Glutamatergic neuron (in vitro differentiated cells): ENCODE results near the gene TP53TG5. TPM values are rescaled to one million over a fixed set of nuclear protein-coding genes. Genes with fewer than 3 reads are reported as not detected.

Experiments used
- DNase-seq: peaks from one replicate; pipeline ENCODE4 v3.0.0; 2022
- H3K27ac Mint-ChIP-seq: one replicate; pipeline ENCODE4 v1.8.0; 2020; ENCODE audit warnings: mild to moderate bottlenecking, mixed read lengths, inconsistent platforms; ENCODE audit not compliant: unreplicated experiment
- H3K27me3 Mint-ChIP-seq: one replicate; pipeline ENCODE4 v1.8.0; 2020; ENCODE audit warnings: mild to moderate bottlenecking, moderate library complexity, mixed read lengths, inconsistent platforms; ENCODE audit not compliant: unreplicated experiment
- H3K36me3 Mint-ChIP-seq: one replicate; pipeline ENCODE4 v1.8.0; 2020; ENCODE audit warnings: mild to moderate bottlenecking, mixed read lengths, inconsistent platforms; ENCODE audit not compliant: unreplicated experiment
- H3K4me1 Mint-ChIP-seq: one replicate; pipeline ENCODE4 v1.8.0; 2020; ENCODE audit warnings: mild to moderate bottlenecking, low read depth, mixed read lengths, inconsistent platforms; ENCODE audit not compliant: unreplicated experiment
- H3K4me3 Mint-ChIP-seq: one replicate; pipeline ENCODE4 v1.8.0; 2020; ENCODE audit warnings: mild to moderate bottlenecking, mixed read lengths, inconsistent platforms; ENCODE audit not compliant: unreplicated experiment
- H3K9me3 Mint-ChIP-seq: one replicate; pipeline ENCODE4 v1.8.0; 2020; ENCODE audit warnings: mild to moderate bottlenecking, moderate library complexity, mixed read lengths, inconsistent platforms; ENCODE audit not compliant: unreplicated experiment
- total RNA-seq: library from RNA; stranded (reverse); fragmentation: NEBNext Ultra II Directional; extraction: Animal tissue kit (Norgen Biotek cat#: 25700); gene quantifications from one replicate; pipeline ENCODE4 v1.2.1, GENCODE V29; 2021; ENCODE audit not compliant: unreplicated experiment
- TF ChIP-seq, protein P1 (sequence below): fragments of 200-600 bp; sonication (generic); IDR thresholded peaks from one replicate; pipeline ENCODE4 v1.5.0; 2021; ENCODE audit not compliant: partially characterized antibody, unreplicated experiment

The TP53TG5 gene
- total RNA-seq, 1 donor from 2014 or later = not detected

DNA sequence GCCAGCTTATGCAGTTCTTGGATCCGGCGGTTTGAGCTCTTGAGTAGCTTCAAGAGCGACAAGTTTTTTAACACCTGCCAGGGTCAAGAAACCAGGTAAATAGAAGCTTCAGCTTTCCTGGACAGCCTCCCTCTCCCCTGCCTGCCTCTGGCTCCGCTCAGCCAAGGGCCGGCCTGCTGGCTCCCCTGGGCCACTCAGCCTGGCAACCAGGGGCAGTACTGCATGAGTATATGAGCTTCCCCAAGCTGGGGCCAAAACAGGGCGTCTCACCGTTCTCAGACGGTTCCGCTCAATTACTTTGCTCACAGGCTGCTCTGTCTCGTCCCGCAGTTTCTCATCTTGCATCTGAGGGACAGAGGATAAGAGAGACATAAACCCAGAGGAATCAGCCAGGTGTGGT is 856 bp downstream of the TP53TG5 start:
- TF ChIP-seq, protein P1, sequence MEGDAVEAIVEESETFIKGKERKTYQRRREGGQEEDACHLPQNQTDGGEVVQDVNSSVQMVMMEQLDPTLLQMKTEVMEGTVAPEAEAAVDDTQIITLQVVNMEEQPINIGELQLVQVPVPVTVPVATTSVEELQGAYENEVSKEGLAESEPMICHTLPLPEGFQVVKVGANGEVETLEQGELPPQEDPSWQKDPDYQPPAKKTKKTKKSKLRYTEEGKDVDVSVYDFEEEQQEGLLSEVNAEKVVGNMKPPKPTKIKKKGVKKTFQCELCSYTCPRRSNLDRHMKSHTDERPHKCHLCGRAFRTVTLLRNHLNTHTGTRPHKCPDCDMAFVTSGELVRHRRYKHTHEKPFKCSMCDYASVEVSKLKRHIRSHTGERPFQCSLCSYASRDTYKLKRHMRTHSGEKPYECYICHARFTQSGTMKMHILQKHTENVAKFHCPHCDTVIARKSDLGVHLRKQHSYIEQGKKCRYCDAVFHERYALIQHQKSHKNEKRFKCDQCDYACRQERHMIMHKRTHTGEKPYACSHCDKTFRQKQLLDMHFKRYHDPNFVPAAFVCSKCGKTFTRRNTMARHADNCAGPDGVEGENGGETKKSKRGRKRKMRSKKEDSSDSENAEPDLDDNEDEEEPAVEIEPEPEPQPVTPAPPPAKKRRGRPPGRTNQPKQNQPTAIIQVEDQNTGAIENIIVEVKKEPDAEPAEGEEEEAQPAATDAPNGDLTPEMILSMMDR = no peak
- Mint-ChIP-seq H3K27me3 (peaks cover 2% of the 10 kb centered on the region), H3K27ac (no peak overlapping the region), H3K9me3 (peaks cover 1% of the 10 kb centered on the region), H3K4me1 (no peaks in the 10 kb centered on the region), H3K36me3 (no peaks in the 10 kb centered on the region), H3K4me3 (no peak overlapping the region)
- no peak for DNase-seq

DNA sequence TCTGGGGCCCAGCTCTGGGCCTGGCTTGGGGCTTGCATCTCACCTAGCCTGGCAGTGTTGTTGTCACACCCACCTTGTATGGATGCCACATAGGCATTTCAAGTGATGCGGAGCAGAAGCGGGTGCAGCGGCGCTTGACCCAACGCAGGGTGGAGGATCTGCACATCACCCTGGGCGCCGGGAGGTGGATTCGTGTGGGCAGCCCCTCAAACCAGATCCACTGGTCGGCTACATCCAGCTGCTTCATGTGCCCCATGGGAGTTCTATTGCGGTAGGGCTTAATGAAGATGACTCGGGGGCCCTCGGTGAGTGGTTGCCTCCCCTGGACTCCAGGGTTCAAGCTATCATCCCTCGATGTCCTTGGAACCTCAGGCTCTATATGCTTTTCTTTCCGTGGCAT is 3.2 kb downstream of the TP53TG5 start:
- TF ChIP-seq, protein P1 = no peak
- Mint-ChIP-seq H3K4me1 (no peaks in the 10 kb centered on the region), H3K36me3 (no peaks in the 10 kb centered on the region)

DNA sequence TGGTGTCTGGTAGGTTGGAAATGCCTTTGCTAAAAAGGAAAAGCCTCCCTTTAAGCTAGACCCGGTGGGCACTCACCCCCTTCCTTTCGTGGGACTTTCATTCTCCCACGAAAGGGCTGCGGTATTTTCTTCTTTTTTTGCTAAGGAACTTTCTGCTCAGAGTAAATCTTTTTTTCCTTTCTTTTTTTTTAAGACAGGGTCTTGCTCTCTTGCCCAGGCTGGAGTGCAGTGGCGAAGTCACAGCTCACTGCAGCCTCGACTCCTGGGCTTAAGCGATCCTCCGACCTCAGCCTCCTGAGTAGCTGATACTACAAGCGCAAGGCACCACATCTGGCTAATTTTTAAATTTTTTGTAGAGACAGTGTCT is 4.0 kb downstream of the TP53TG5 start:
- H3K27ac Mint-ChIP-seq = peak overlapping the region; percentile 12
- peak overlapping the region; percentile 15 for H3K4me3 Mint-ChIP-seq
- H3K9me3 Mint-ChIP-seq = peaks cover 1% of the 10 kb centered on the region
- H3K27me3 Mint-ChIP-seq = peaks cover 2% of the 10 kb centered on the region
- no peak for DNase-seq
- H3K4me1 Mint-ChIP-seq = no peaks in the 10 kb centered on the region
- H3K36me3 Mint-ChIP-seq = no peaks in the 10 kb centered on the region
- TF ChIP-seq, protein P1 = no peak

More for the DNA sequence above, 3.2 kb downstream of the TP53TG5 start:
- Mint-ChIP-seq H3K27ac (no peak overlapping the region), H3K9me3 (peaks cover 1% of the 10 kb centered on the region), H3K4me3 (no peak overlapping the region), H3K27me3 (peaks cover 4% of the 10 kb centered on the region)
- no peak for DNase-seq

- TF ChIP-seq, protein P1 = peak; percentile 59
- Mint-ChIP-seq H3K4me1 (no peaks in the 10 kb centered on the region), H3K27me3 (peaks cover 2% of the 10 kb centered on the region), H3K27ac (no peak overlapping the region), H3K9me3 (peaks cover 1% of the 10 kb centered on the region), H3K36me3 (no peaks in the 10 kb centered on the region), H3K4me3 (peak overlapping the region; percentile 76)
- DNase-seq = peak; percentile 81
These were observed 4.6 kb downstream of the TP53TG5 start for GRCh38 chr20:45373353-45374100.

GRCh38 chr20:45372646-45373352 is 5.3 kb downstream of the TP53TG5 start:
- Mint-ChIP-seq H3K4me1 (no peaks in the 10 kb centered on the region), H3K4me3 (no peak overlapping the region), H3K27me3 (peaks cover 2% of the 10 kb centered on the region), H3K27ac (no peak overlapping the region), H3K36me3 (no peaks in the 10 kb centered on the region), H3K9me3 (peaks cover 1% of the 10 kb centered on the region)
- DNase-seq = no peak
- TF ChIP-seq, protein P1 = no peak
